HUES6 (cell line): ENCODE data around the gene RBPMS2.
"Not testable (repeated sequence)": the region's sequence is repeated elsewhere in the genome, so short reads cannot be mapped to it uniquely, and the experiment has no call there.

Source experiments
- H3K27ac ChIP-seq: 2 replicates; pipeline ENCODE4 v1.7.0; 2013; ENCODE audit warnings: low read depth, mild to moderate bottlenecking, low read length, inconsistent platforms
- H3K27me3 ChIP-seq: 2 replicates; pipeline ENCODE4 v1.6.1; 2013; ENCODE audit warnings: low read length; ENCODE audit not compliant: control insufficient read depth, insufficient read depth
- H3K36me3 ChIP-seq: 2 replicates; pipeline ENCODE4 v1.6.1; 2013; ENCODE audit warnings: low read length; ENCODE audit not compliant: control insufficient read depth, insufficient read depth
- H3K4me1 ChIP-seq: 2 replicates; pipeline ENCODE4 v1.6.1; 2013; ENCODE audit warnings: low read length; ENCODE audit not compliant: control insufficient read depth, insufficient read depth
- H3K4me3 ChIP-seq: 2 replicates; pipeline ENCODE4 v1.5.1; 2013; ENCODE audit warnings: low read depth, low read length
- H3K9ac ChIP-seq: one replicate; pipeline ENCODE4 v1.6.1; 2013; ENCODE audit warnings: mild to moderate bottlenecking, low read length
- H3K9me3 ChIP-seq: 2 replicates; pipeline ENCODE4 v1.6.1; 2013; ENCODE audit warnings: low read depth, low read length; ENCODE audit not compliant: control insufficient read depth, insufficient read depth

RBPMS2 gene

DNA sequence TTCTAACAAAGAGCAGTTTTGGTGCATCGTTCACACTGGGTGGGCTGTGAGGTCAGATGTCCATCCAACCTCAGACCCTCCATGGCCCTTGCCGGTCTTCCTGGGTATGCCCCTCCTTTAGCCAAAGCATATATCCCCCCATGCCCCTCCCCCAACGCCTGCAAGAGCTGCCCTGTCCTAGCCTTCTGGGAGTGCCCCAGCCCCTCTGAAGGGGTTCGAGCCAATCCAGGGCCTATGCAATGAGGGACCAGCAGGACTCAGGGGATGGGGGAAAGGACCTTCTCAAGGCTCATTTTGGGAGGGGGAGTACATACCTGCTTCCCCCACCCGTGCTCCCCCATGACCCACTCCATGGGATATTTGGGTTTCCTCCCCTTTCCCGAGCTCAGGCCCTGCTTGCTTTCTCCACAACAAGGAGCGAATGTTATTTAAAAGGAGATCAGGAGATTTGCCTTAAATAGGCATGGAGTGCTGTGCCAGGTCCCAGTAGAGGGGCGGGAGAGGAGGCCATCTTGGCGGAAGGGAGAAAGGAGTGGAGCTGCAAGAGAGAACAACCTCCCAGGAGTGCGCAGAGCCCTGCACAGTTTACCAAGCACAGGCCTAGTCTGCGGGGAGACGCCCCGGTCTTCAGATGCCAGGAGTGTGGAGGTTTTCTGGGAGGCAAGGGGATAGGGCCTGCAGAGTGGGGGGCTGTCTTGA lies 31.8 kb upstream of the RBPMS2 start:
- Histone ChIP-seq H3K9me3 (no peaks in the 10 kb centered on the region), H3K4me1 (peaks cover 61% of the 10 kb centered on the region), H3K4me3 (peak overlapping the region; percentile 15), H3K27me3 (no peaks in the 10 kb centered on the region), H3K36me3 (no peaks in the 10 kb centered on the region), H3K27ac (peak overlapping the region; percentile 96), H3K9ac (peak overlapping the region; percentile 90)

DNA sequence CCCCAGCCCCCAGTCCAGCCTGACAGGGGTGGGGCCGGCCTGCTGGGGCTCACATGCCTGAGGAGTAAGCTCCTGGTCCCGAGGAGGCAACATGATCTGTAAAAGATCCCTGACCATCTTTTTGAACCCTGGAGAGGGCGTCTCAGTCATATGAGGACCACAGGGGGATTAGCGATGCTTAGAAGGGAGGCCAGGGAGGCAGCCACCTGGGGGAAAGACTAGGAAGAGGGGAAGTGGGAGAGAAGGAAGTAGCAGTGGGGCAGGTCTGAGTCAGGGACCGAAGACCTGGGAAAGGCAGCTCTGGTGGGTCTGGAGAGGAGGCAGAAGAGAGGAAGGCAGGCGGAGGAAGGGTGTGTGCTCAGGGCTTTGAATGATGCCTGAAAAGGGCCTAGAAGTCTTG lies 31.1 kb upstream of the RBPMS2 start:
- peak overlapping the region; percentile 96 for H3K27ac ChIP-seq
- no peaks in the 10 kb centered on the region for H3K27me3 ChIP-seq
- peaks cover 56% of the 10 kb centered on the region for H3K4me1 ChIP-seq
- peak overlapping the region; percentile 90 for H3K9ac ChIP-seq
- no peak overlapping the region for H3K4me3 ChIP-seq
- no peaks in the 10 kb centered on the region for H3K36me3 ChIP-seq
- H3K9me3 ChIP-seq: no peaks in the 10 kb centered on the region

GRCh38 chr15:64804619-64805018 lies 29.2 kb upstream of the RBPMS2 start:
- no peak overlapping the region for H3K4me3 ChIP-seq
- H3K36me3 ChIP-seq: peaks cover 6% of the 10 kb centered on the region
- no peak overlapping the region for H3K27ac ChIP-seq
- peaks cover 7% of the 10 kb centered on the region; the same call in 1 of the 2 replicates for H3K9me3 ChIP-seq
- H3K27me3 ChIP-seq: no peaks in the 10 kb centered on the region
- peaks cover 39% of the 10 kb centered on the region for H3K4me1 ChIP-seq
- no peak overlapping the region for H3K9ac ChIP-seq

DNA sequence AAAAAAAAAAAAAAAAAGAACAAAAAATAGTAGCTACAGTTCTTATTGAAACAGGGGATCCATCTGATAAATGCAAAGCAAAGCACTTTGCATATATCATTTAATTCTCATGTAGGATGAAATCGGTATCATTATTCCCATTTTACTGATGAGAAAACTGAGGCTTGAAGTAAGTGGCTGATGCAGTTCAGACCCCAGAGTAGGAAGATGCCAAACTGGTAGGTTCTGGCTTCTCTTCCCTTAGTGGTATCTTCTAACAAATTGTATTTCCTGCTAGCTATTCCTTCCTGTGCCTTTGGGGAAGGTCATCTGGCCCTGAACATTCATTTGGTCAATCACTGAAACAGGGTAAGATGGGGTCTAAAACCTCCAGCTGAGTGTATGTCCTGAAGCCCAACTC lies 28.1 kb upstream of the RBPMS2 start:
- peaks cover 7% of the 10 kb centered on the region; the same call in 1 of the 2 replicates for H3K9me3 ChIP-seq
- H3K4me3 ChIP-seq: no peak overlapping the region
- peaks cover 28% of the 10 kb centered on the region for H3K4me1 ChIP-seq
- H3K27me3 ChIP-seq: no peaks in the 10 kb centered on the region
- H3K9ac ChIP-seq: no peak overlapping the region
- H3K36me3 ChIP-seq: peaks cover 6% of the 10 kb centered on the region
- no peak overlapping the region for H3K27ac ChIP-seq

- Histone ChIP-seq H3K4me1 (peaks cover 4% of the 10 kb centered on the region; the same call in 1 of the 2 replicates), H3K36me3 (peaks cover 6% of the 10 kb centered on the region), H3K27me3 (no peaks in the 10 kb centered on the region), H3K27ac (no peak overlapping the region), H3K9me3 (peaks cover 7% of the 10 kb centered on the region; the same call in 1 of the 2 replicates), H3K4me3 (no peak overlapping the region), H3K9ac (no peak overlapping the region)
Measured at GRCh38 chr15:64800476-64800875, 25.1 kb upstream of the RBPMS2 start.

DNA sequence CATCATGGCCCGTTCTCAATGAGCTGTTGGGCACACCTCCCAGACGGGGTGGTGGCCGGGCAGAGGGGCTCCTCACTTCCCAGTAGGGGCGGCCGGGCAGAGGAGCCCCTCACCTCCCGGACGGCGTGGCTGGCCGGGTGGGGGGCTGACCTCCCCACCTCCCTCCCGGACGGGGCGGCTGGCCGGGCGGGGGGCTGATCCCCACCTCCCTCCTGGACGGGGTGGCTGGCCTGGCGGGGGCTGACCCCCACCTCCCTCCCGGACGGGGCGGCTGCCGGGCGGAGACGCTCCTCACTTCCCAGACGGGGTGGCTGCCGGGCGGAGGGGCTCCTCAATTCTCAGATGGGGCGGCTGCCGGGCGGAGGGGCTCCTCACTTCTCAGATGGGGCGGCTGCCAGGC lies 23.5 kb upstream of the RBPMS2 start:
- not testable (repeated sequence) for H3K4me3 ChIP-seq, H3K4me1 ChIP-seq, H3K9me3 ChIP-seq, H3K27me3 ChIP-seq, H3K36me3 ChIP-seq, H3K9ac ChIP-seq, H3K27ac ChIP-seq

DNA sequence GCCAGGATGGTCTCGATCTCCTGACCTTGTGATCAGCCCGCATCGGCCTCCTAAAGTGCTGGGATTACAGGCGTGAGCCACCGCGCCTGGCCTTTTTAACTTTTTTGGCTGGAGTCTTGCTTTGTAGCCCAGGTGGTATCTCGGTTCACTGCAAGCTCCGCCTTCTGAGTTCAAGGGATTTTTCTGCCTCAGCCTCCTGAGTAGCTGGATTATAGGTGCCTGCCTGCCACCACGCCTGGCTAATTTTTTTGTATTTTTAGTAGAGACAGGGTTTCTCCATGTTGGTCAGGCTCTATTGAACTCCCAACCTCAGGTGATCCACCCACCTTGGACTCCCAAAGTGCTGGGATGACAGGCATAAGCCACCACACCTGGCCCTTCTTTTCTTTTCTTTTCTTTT lies 20.5 kb upstream of the RBPMS2 start:
- H3K4me3 ChIP-seq, H3K27ac ChIP-seq, H3K9ac ChIP-seq, H3K27me3 ChIP-seq, H3K9me3 ChIP-seq, H3K4me1 ChIP-seq, H3K36me3 ChIP-seq: not testable (repeated sequence)

- not testable (repeated sequence) for H3K36me3 ChIP-seq, H3K4me1 ChIP-seq, H3K27ac ChIP-seq, H3K9me3 ChIP-seq, H3K27me3 ChIP-seq, H3K4me3 ChIP-seq, H3K9ac ChIP-seq
Measured at GRCh38 chr15:64795299-64795698, 19.9 kb upstream of the RBPMS2 start.

DNA sequence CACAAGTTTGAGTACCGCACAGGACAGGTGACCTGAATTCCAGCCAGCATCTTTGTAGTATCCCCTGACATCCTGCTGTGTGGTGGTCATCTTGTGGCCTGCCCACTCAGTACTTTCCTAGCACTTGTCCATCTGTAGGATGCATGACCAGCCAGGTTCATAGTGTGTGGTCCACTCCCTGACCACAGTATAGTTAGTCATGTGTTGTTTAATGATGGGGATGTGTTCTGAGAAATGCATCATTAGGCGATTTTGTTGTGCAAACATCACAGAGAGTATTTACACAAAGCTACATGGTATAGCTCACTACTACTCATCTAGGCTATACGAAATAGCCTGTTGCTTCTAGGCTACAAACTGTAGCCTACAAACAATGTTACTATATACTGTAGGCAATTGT lies 16.9 kb upstream of the RBPMS2 start:
- no peak overlapping the region for H3K9ac ChIP-seq

GRCh38 chr15:64791401-64791800 lies 16.0 kb upstream of the RBPMS2 start:
- Histone ChIP-seq H3K27ac (no peak overlapping the region), H3K4me1 (no peaks in the 10 kb centered on the region), H3K27me3 (no peaks in the 10 kb centered on the region), H3K4me3 (no peak overlapping the region), H3K9ac (no peak overlapping the region), H3K9me3 (no peaks in the 10 kb centered on the region), H3K36me3 (no peaks in the 10 kb centered on the region)

More for the DNA sequence above, 16.9 kb upstream of the RBPMS2 start:
- Histone ChIP-seq H3K36me3 (no peaks in the 10 kb centered on the region), H3K4me1 (no peaks in the 10 kb centered on the region), H3K27me3 (no peaks in the 10 kb centered on the region), H3K4me3 (no peak overlapping the region), H3K9me3 (no peaks in the 10 kb centered on the region), H3K27ac (no peak overlapping the region)

DNA sequence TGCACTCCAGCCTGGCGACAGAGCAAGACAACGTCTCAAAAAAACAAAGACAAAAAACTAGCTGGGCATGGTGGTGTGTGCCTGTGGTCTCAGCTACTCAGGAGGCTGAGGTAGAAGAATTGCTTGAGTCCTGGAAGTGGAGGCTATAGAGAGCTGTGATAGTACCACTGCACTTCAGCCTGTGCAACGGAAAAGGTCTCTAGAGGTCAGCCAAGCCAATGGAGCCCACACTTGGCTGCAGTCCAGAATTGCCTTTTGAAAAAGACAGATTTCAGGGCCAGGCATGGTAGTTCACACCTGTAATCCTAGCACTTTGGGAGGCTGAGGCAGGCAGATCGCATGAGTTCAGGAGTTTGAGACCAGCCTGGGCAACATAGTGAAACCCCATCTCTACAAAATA lies 8.4 kb upstream of the RBPMS2 start:
- Histone ChIP-seq H3K4me1 (peaks cover 24% of the 10 kb centered on the region), H3K36me3 (no peaks in the 10 kb centered on the region), H3K9ac (no peak overlapping the region), H3K27me3 (no peaks in the 10 kb centered on the region), H3K9me3 (no peaks in the 10 kb centered on the region), H3K27ac (no peak overlapping the region), H3K4me3 (no peak overlapping the region)
